ENCODE data around the gene WDR70. TPM values are rescaled to one million over a fixed set of nuclear protein-coding genes. Genes with fewer than 3 reads are reported as not detected.

Gene WDR70
- total and polyA plus RNA-seq, 12 donors, result 9.2 to 26.0 (median 18.4) TPM

GRCh38 chr5:37506241-37506640 is 127.1 kb downstream of the WDR70 start:
- H3K27me3 ChIP-seq, result no peaks in the 10 kb centered on the region
- H3K27ac ChIP-seq, result no peak overlapping the region
- no peak overlapping the region for H3K4me3 ChIP-seq
- 94 to 95% methylated on average over 3 of the region's 3 CpGs for WGBS, 2 donors
- no peak for TF ChIP-seq CTCF (IDR thresholded peaks at IDR 0.05)
- H3K36me3 ChIP-seq, result peaks cover 0 to 5% (median 0%) of the 10 kb centered on the region in 9 donors
- ATAC-seq (no peak), DNase-seq (no peak)
- intact Hi-C loops (cut with DNase I), result no loop called here
- H3K9me3 ChIP-seq, result peaks cover 0 to 7% (median 0%) of the 10 kb centered on the region in 11 donors
- no peaks in the 10 kb centered on the region for H3K4me1 ChIP-seq

- intact Hi-C loops (cut with DNase I), result no loop called here
- ATAC-seq (no peak), DNase-seq (no peak)
- H3K36me3 ChIP-seq, result peaks cover 0 to 5% (median 0%) of the 10 kb centered on the region in 9 donors
- no peaks in the 10 kb centered on the region for H3K4me1 ChIP-seq
- no peak overlapping the region for H3K4me3 ChIP-seq
- 94 to 99% methylated on average over 5 of the region's 5 CpGs for WGBS, 2 donors
- H3K27me3 ChIP-seq, result no peaks in the 10 kb centered on the region
- no peak overlapping the region for H3K27ac ChIP-seq
- peaks cover 0 to 7% (median 0%) of the 10 kb centered on the region in 11 donors for H3K9me3 ChIP-seq
- TF ChIP-seq CTCF (IDR thresholded peaks at IDR 0.05), result no peak
These were observed 127.6 kb downstream of the WDR70 start for GRCh38 chr5:37506722-37507121.

- 100% methylated on average over 1 of the region's 1 CpG for WGBS, 2 donors
- Histone ChIP-seq H3K4me3 (no peak overlapping the region), H3K4me1 (no peaks in the 10 kb centered on the region), H3K27me3 (no peaks in the 10 kb centered on the region), H3K27ac (no peak overlapping the region), H3K36me3 (peaks cover 0 to 12% (median 0%) of the 10 kb centered on the region in 9 donors), H3K9me3 (peaks cover 0 to 6% (median 0%) of the 10 kb centered on the region in 11 donors)
- DNase-seq (no peak), ATAC-seq (no peak)
- no peak for TF ChIP-seq CTCF (IDR thresholded peaks at IDR 0.05)
- intact Hi-C loops (cut with DNase I), result no loop called here
These were observed 132.5 kb downstream of the WDR70 start for GRCh38 chr5:37511646-37512045.

GRCh38 chr5:37514946-37515345 is 135.8 kb downstream of the WDR70 start:
- ATAC-seq (no peak), DNase-seq (no peak)
- no peak overlapping the region for H3K27ac ChIP-seq
- no peaks in the 10 kb centered on the region for H3K27me3 ChIP-seq
- intact Hi-C loops (cut with DNase I), result no loop called here
- H3K4me1 ChIP-seq, result no peaks in the 10 kb centered on the region
- no peak for TF ChIP-seq CTCF (IDR thresholded peaks at IDR 0.05)
- peaks cover 0 to 33% (median 11%) of the 10 kb centered on the region in 9 donors for H3K36me3 ChIP-seq
- H3K9me3 ChIP-seq, result peaks cover 0 to 12% (median 0%) of the 10 kb centered on the region in 11 donors
- WGBS, 2 donors, result 87 to 89% methylated on average over 1 of the region's 1 CpG
- H3K4me3 ChIP-seq, result no peak overlapping the region
